ENCODE results near the gene PRLH.

The PRLH gene

GRCh38 chr2:237573721-237574415 is 7.5 kb downstream of the PRLH start:
- WGBS, 2 experiments, result 94% methylated on average over 8 of the region's 8 CpGs
- no peak overlapping the region for H3K27ac ChIP-seq (ENCODE audit: insufficient read depth, low read depth, low read length, poor library complexity, severe bottlenecking)

GRCh38 chr2:237574467-237574866 is 8.1 kb downstream of the PRLH start:
- WGBS, 2 experiments, result 93 to 96% methylated on average over 9 of the region's 9 CpGs

More at GRCh38 chr2:237573721-237574415, 7.5 kb downstream of the PRLH start:
- no peaks in the 10 kb centered on the region for H3K36me3 ChIP-seq (ENCODE audit: control insufficient read depth, insufficient read depth, low read length)
- no peak overlapping the region for H3K4me3 ChIP-seq (ENCODE audit: insufficient read depth, low read depth, low read length)
- H3K27me3 ChIP-seq (ENCODE audit: control insufficient read depth, insufficient read depth, low read length, poor library complexity, severe bottlenecking), result no peaks in the 10 kb centered on the region
- no peaks in the 10 kb centered on the region for H3K9me3 ChIP-seq (ENCODE audit: control insufficient read depth, low read length)
- no peaks in the 10 kb centered on the region for H3K4me1 ChIP-seq (ENCODE audit: control insufficient read depth, insufficient read depth, low read length)

GRCh38 chr2:237574894-237575868 is 8.8 kb downstream of the PRLH start:
- Histone ChIP-seq H3K9me3 (ENCODE audit: control insufficient read depth, low read length) (no peaks in the 10 kb centered on the region), H3K36me3 (ENCODE audit: control insufficient read depth, insufficient read depth, low read length) (no peaks in the 10 kb centered on the region), H3K4me3 (ENCODE audit: insufficient read depth, low read depth, low read length) (no peak overlapping the region), H3K4me1 (ENCODE audit: control insufficient read depth, insufficient read depth, low read length) (no peaks in the 10 kb centered on the region), H3K27ac (ENCODE audit: insufficient read depth, low read depth, low read length, poor library complexity, severe bottlenecking) (no peak overlapping the region), H3K27me3 (ENCODE audit: control insufficient read depth, insufficient read depth, low read length, poor library complexity, severe bottlenecking) (no peaks in the 10 kb centered on the region)
- 82 to 86% methylated on average over 25 of the region's 25 CpGs for WGBS, 2 experiments

More at GRCh38 chr2:237574467-237574866, 8.1 kb downstream of the PRLH start:
- Histone ChIP-seq H3K27me3 (ENCODE audit: control insufficient read depth, insufficient read depth, low read length, poor library complexity, severe bottlenecking) (no peaks in the 10 kb centered on the region), H3K4me1 (ENCODE audit: control insufficient read depth, insufficient read depth, low read length) (no peaks in the 10 kb centered on the region), H3K4me3 (ENCODE audit: insufficient read depth, low read depth, low read length) (no peak overlapping the region), H3K9me3 (ENCODE audit: control insufficient read depth, low read length) (no peaks in the 10 kb centered on the region), H3K36me3 (ENCODE audit: control insufficient read depth, insufficient read depth, low read length) (no peaks in the 10 kb centered on the region), H3K27ac (ENCODE audit: insufficient read depth, low read depth, low read length, poor library complexity, severe bottlenecking) (no peak overlapping the region)

GRCh38 chr2:237575869-237576862 is 9.8 kb downstream of the PRLH start:
- no peak overlapping the region for H3K4me3 ChIP-seq (ENCODE audit: insufficient read depth, low read depth, low read length)
- no peak overlapping the region for H3K27ac ChIP-seq (ENCODE audit: insufficient read depth, low read depth, low read length, poor library complexity, severe bottlenecking)
- no peaks in the 10 kb centered on the region for H3K9me3 ChIP-seq (ENCODE audit: control insufficient read depth, low read length)
- H3K27me3 ChIP-seq (ENCODE audit: control insufficient read depth, insufficient read depth, low read length, poor library complexity, severe bottlenecking), result no peaks in the 10 kb centered on the region
- no peaks in the 10 kb centered on the region for H3K4me1 ChIP-seq (ENCODE audit: control insufficient read depth, insufficient read depth, low read length)
- 90 to 91% methylated on average over 27 of the region's 27 CpGs for WGBS, 2 experiments
- no peaks in the 10 kb centered on the region for H3K36me3 ChIP-seq (ENCODE audit: control insufficient read depth, insufficient read depth, low read length)

- WGBS, 2 experiments, result 91 to 95% methylated on average over 9 of the region's 9 CpGs
These were observed 10.6 kb downstream of the PRLH start for GRCh38 chr2:237576974-237577373.

GRCh38 chr2:237577458-237577857 is 11.1 kb downstream of the PRLH start:
- WGBS, 2 experiments, result 90 to 92% methylated on average over 10 of the region's 10 CpGs

More at GRCh38 chr2:237576974-237577373, 10.6 kb downstream of the PRLH start:
- Histone ChIP-seq H3K4me1 (ENCODE audit: control insufficient read depth, insufficient read depth, low read length) (peaks cover under 1% of the 10 kb centered on the region), H3K36me3 (ENCODE audit: control insufficient read depth, insufficient read depth, low read length) (no peaks in the 10 kb centered on the region), H3K4me3 (ENCODE audit: insufficient read depth, low read depth, low read length) (no peak overlapping the region), H3K27ac (ENCODE audit: insufficient read depth, low read depth, low read length, poor library complexity, severe bottlenecking) (no peak overlapping the region), H3K27me3 (ENCODE audit: control insufficient read depth, insufficient read depth, low read length, poor library complexity, severe bottlenecking) (no peaks in the 10 kb centered on the region), H3K9me3 (ENCODE audit: control insufficient read depth, low read length) (no peaks in the 10 kb centered on the region)

GRCh38 chr2:237577956-237578870 is 11.8 kb downstream of the PRLH start:
- WGBS, 2 experiments, result 93 to 94% methylated on average over 26 of the region's 26 CpGs
- Histone ChIP-seq H3K4me3 (ENCODE audit: insufficient read depth, low read depth, low read length) (no peak overlapping the region), H3K36me3 (ENCODE audit: control insufficient read depth, insufficient read depth, low read length) (no peaks in the 10 kb centered on the region), H3K27me3 (ENCODE audit: control insufficient read depth, insufficient read depth, low read length, poor library complexity, severe bottlenecking) (no peaks in the 10 kb centered on the region), H3K27ac (ENCODE audit: insufficient read depth, low read depth, low read length, poor library complexity, severe bottlenecking) (no peak overlapping the region), H3K9me3 (ENCODE audit: control insufficient read depth, low read length) (no peaks in the 10 kb centered on the region), H3K4me1 (ENCODE audit: control insufficient read depth, insufficient read depth, low read length) (peaks cover 4% of the 10 kb centered on the region)

More at GRCh38 chr2:237577458-237577857, 11.1 kb downstream of the PRLH start:
- no peaks in the 10 kb centered on the region for H3K27me3 ChIP-seq (ENCODE audit: control insufficient read depth, insufficient read depth, low read length, poor library complexity, severe bottlenecking)
- no peak overlapping the region for H3K4me3 ChIP-seq (ENCODE audit: insufficient read depth, low read depth, low read length)
- H3K4me1 ChIP-seq (ENCODE audit: control insufficient read depth, insufficient read depth, low read length), result peaks cover 4% of the 10 kb centered on the region
- no peaks in the 10 kb centered on the region for H3K36me3 ChIP-seq (ENCODE audit: control insufficient read depth, insufficient read depth, low read length)
- H3K27ac ChIP-seq (ENCODE audit: insufficient read depth, low read depth, low read length, poor library complexity, severe bottlenecking), result no peak overlapping the region
- H3K9me3 ChIP-seq (ENCODE audit: control insufficient read depth, low read length), result no peaks in the 10 kb centered on the region

GRCh38 chr2:237581326-237581725 is 15.0 kb downstream of the PRLH start:
- H3K4me1 ChIP-seq (ENCODE audit: control insufficient read depth, insufficient read depth, low read length), result peaks cover 10% of the 10 kb centered on the region
- no peak overlapping the region for H3K27ac ChIP-seq (ENCODE audit: insufficient read depth, low read depth, low read length, poor library complexity, severe bottlenecking)
- no peak overlapping the region for H3K4me3 ChIP-seq (ENCODE audit: insufficient read depth, low read depth, low read length)
- no peaks in the 10 kb centered on the region for H3K36me3 ChIP-seq (ENCODE audit: control insufficient read depth, insufficient read depth, low read length)
- H3K27me3 ChIP-seq (ENCODE audit: control insufficient read depth, insufficient read depth, low read length, poor library complexity, severe bottlenecking), result no peaks in the 10 kb centered on the region
- WGBS, 2 experiments, result 91 to 98% methylated on average over 4 to 5 of the region's 6 CpGs
- no peaks in the 10 kb centered on the region for H3K9me3 ChIP-seq (ENCODE audit: control insufficient read depth, low read length)

All from ectodermal cell (in vitro differentiated cells).